K562 (cell line): ENCODE measurements around the gene BEST4. TPM values are rescaled to one million over a fixed set of nuclear protein-coding genes. Genes with fewer than 3 reads are reported as not detected.

ENCODE experiments used
- DDX20 ChIP-seq: fragments of 450-650 bp; IDR thresholded peaks from 2 replicates; pipeline ENCODE4 v1.6.1; 2016; ENCODE audit warnings: missing genetic modification characterization, low read depth, mild to moderate bottlenecking, missing compliant biosample characterization, moderate library complexity
- E2F6 ChIP-seq, 2 experiments: IDR thresholded peaks; 2 replicates each; pipeline ENCODE4 v1.6.1; 2011; ENCODE audit warnings: borderline replicate concordance in 1 of 2, control low read depth in 1 of 2, low read depth in 1 of 2, low read length in 1 of 2, mild to moderate bottlenecking in 1 of 2, mixed read lengths in 1 of 2, moderate library complexity in 1 of 2; ENCODE audit not compliant: insufficient read depth in 1 of 2, insufficient read length in 1 of 2, poor library complexity in 1 of 2, severe bottlenecking in 1 of 2; ENCODE audit errors: extremely low read depth in 1 of 2
- ELF2 ChIP-seq: fragments of 250-450 bp; sonication (Bioruptor Pico); IDR thresholded peaks from 2 replicates; pipeline ENCODE4 v1.5.0; 2021; ENCODE audit warnings: mild to moderate bottlenecking
- FOXP1 ChIP-seq: sonication (generic); formaldehyde crosslinking; IDR thresholded peaks from 2 replicates; pipeline ENCODE4 v1.8.0; 2022; ENCODE audit warnings: mild to moderate bottlenecking, missing genetic modification reagents
- GATAD2A ChIP-seq: fragments of 450-650 bp; IDR thresholded peaks from 2 replicates; pipeline ENCODE4 v1.6.1; 2017
- HES1 ChIP-seq: fragments of 450-650 bp; IDR thresholded peaks from 2 replicates; pipeline ENCODE4 v1.6.1; 2016; ENCODE audit warnings: low read depth, mild to moderate bottlenecking, moderate library complexity
- NR2C2 ChIP-seq, 2 experiments: fragments of 200-800 bp in 1 of 2; sonication (Bioruptor generic) in 1 of 2; sonication (generic) in 1 of 2; formaldehyde crosslinking in 1 of 2; IDR thresholded peaks; 2 replicates each; pipeline versions ENCODE4 v1.6.1 to v1.8.0; 2016 to 2022; ENCODE audit warnings: mild to moderate bottlenecking in 1 of 2, missing compliant biosample characterization in 1 of 2, missing genetic modification characterization in 1 of 2, missing genetic modification reagents in 1 of 2
- SRF ChIP-seq, 2 experiments: fragments of 250-450, 450-650 bp in 1 of 2; sonication (Bioruptor Pico) in 1 of 2; sonication (generic) in 1 of 2; formaldehyde crosslinking; IDR thresholded peaks; 2 replicates each; pipeline versions ENCODE4 v1.5.0 to v1.5.1; 2020 to 2022; ENCODE audit warnings: mild to moderate bottlenecking in 1 of 2, missing genetic modification reagents in 1 of 2
- SRSF9 ChIP-seq: fragments of 200-400 bp; formaldehyde crosslinking; IDR thresholded peaks from 2 replicates; pipeline ENCODE4 v1.6.1; 2017; ENCODE audit warnings: low read depth, low read length, borderline replicate concordance
- U2AF1 ChIP-seq: fragments of 200-400 bp; formaldehyde crosslinking; optimal IDR thresholded peaks from 2 replicates; pipeline ENCODE3; 2017; ENCODE audit warnings: mild to moderate bottlenecking, low read depth, low read length, moderate library complexity
- USF2 ChIP-seq: sonication (generic); formaldehyde crosslinking; IDR thresholded peaks from 2 replicates; pipeline ENCODE4 v1.5.0; 2020; ENCODE audit warnings: missing genetic modification reagents
- ZNF324 ChIP-seq: fragments of 250-450 bp; sonication (Bioruptor Pico); IDR thresholded peaks from 2 replicates; pipeline ENCODE4 v1.4.0; 2020; ENCODE audit warnings: mild to moderate bottlenecking
- ZNF407 ChIP-seq: fragments of 450-650 bp; IDR thresholded peaks from 2 replicates; pipeline ENCODE4 v1.6.1; 2016; ENCODE audit warnings: low read depth
- ZNF445 ChIP-seq: fragments of 250-450 bp; sonication (Bioruptor Pico); IDR thresholded peaks from 2 replicates; pipeline ENCODE4 v1.4.0; 2020; ENCODE audit warnings: low read depth, mild to moderate bottlenecking, moderate library complexity
- polyA plus RNA-seq, 8 experiments: library from polyadenylated mRNA; depleted of rRNA in 4 of 8; stranded (reverse) in 5 of 8; unstranded in 3 of 8; fragments of >200 nt; fragmentation: Nextera tagmentation in 2 of 8; fragmentation: Illumina TruSeq in 1 of 8; extraction: Ambion mirVana in 2 of 8; extraction: Trizol in 1 of 8; gene quantifications; 2 replicates each; pipeline versions ENCODE4 v1.2.1 to v1.2.3, GENCODE V29; 2011 to 2014; ENCODE audit warnings: inconsistent platforms in 1 of 8, missing spikeins in 1 of 8
- total RNA-seq, 7 experiments: library from RNA; depleted of rRNA in 6 of 7; stranded (reverse); fragments of >200 nt in 6 of 7; fragmentation: Illumina TruSeq in 2 of 7; extraction: Trizol in 2 of 7; gene quantifications; 2 replicates each; pipeline versions ENCODE4 v1.2.1 to v1.2.3, GENCODE V29; 2011 to 2021; ENCODE audit warnings: low replicate concordance in 1 of 7

Gene BEST4
- total and polyA plus RNA-seq, 9 of the 15 experiments (the other 6 are each of a cell fraction or from before 2014, with no cell fraction given), result 0.07 to 0.11 TPM; not detected in 7

- 0 out of 2 replicates have a peak, but pooled peaks have one; percentile 20 for TF ChIP-seq DDX20 (tag)
- 0 out of 2 replicates have a peak, but pooled peaks have one; percentile 11 for TF ChIP-seq FOXP1
- TF ChIP-seq NR2C2 (CRISPR knock-in tag; IDR thresholded peaks at IDR 0.05), result no peak; the same call in 1 of the 2 replicates
- peak; percentile 65; the same call in 1 of the 2 replicates for TF ChIP-seq NR2C2 (tag; IDR thresholded peaks at IDR 0.05)
- TF ChIP-seq HES1, result 0 out of 2 replicates have a peak, but pooled peaks have one; percentile 3
- TF ChIP-seq GATAD2A, result peak; percentile 62; the same call in 1 of the 2 replicates
- no peak for TF ChIP-seq ZNF407
- no peak for TF ChIP-seq SRSF9
- peak in 1 of 2 experiments; percentile 31 for TF ChIP-seq E2F6 (IDR thresholded peaks at IDR 0.05; ENCODE audit: borderline replicate concordance in 1 of 2, extremely low read depth in 1 of 2, insufficient read depth in 1 of 2, insufficient read length in 1 of 2, low read depth in 1 of 2, low read length in 1 of 2, poor library complexity in 1 of 2, severe bottlenecking in 1 of 2)
- peak in 1 of 2 experiments; percentile 6; a peak in 2 of 4 replicates for TF ChIP-seq SRF (CRISPR knock-in tag; IDR thresholded peaks at IDR 0.05)
- peak; percentile 83 for TF ChIP-seq ZNF445 (CRISPR knock-in tag)
- TF ChIP-seq USF2 (CRISPR knock-in tag), result no peak
- peak; percentile 16; the same call in 1 of the 2 replicates for TF ChIP-seq ELF2 (CRISPR knock-in tag)
- TF ChIP-seq ZNF324, result peak; percentile 57
- TF ChIP-seq U2AF1, result no peak
These were observed 20.3 kb upstream of the BEST4 start, which contains the start of gene BTBD19 (continued) for GRCh38 chr1:44808063-44808937.
